ENCODE measurements around the gene BCAS3.

- TF ChIP-seq CTCF (conservative IDR thresholded peaks at IDR 0.05; ENCODE audit: low read depth, low read length), result no peak
- TF ChIP-seq EZH2 (IDR thresholded peaks at IDR 0.05; ENCODE audit: borderline replicate concordance, low read depth, low read length, poor library complexity, severe bottlenecking), result no peak
These were observed 481.7 kb downstream of the BCAS3 start for GRCh38 chr17:61159221-61159814.

All from A673 (cell line).